WTC11 (cell line): ENCODE results near the gene SLC4A8. TPM values are rescaled to one million over a fixed set of nuclear protein-coding genes. Genes with fewer than 3 reads are reported as not detected.

Source experiments
- ATAC-seq: fragments of 200-7000 bp; cut with Tn5 transposase; 2 replicates; pipeline ENCODE4 v1.10.0; 2021; ENCODE audit warnings: mild to moderate bottlenecking, moderate library complexity
- CTCF ChIA-PET: fragments of 300-600 bp; sonication (Branson Sonifier 250); formaldehyde crosslinking; loops from one replicate; lab custom pipeline; 2021; ENCODE audit warnings: antibody characterized with exemption; lab: Charles Lee
- POLR2A ChIA-PET: fragments of 350-600 bp; sonication (Branson Sonifier 250); formaldehyde crosslinking; loops from one replicate; lab custom pipeline; 2021; ENCODE audit warnings: antibody characterized with exemption; lab: Charles Lee
- DNase-seq: peaks from one replicate; pipeline ENCODE4 v3.0.0; 2021; ENCODE audit warnings: low spot score
- H3K27ac Mint-ChIP-seq: 2 replicates; pipeline ENCODE4 v1.8.0; 2021; ENCODE audit warnings: mixed read lengths
- H3K27me3 Mint-ChIP-seq: 2 replicates; pipeline ENCODE4 v1.8.0; 2021; ENCODE audit warnings: low read depth, mild to moderate bottlenecking, moderate library complexity, mixed read lengths
- H3K36me3 Mint-ChIP-seq: 2 replicates; pipeline ENCODE4 v1.8.0; 2021; ENCODE audit warnings: mixed read lengths
- H3K4me1 Mint-ChIP-seq: 2 replicates; pipeline ENCODE4 v1.8.0; 2022; ENCODE audit warnings: mixed read lengths
- H3K4me3 Mint-ChIP-seq: 2 replicates; pipeline ENCODE4 v1.8.0; 2021; ENCODE audit warnings: mild to moderate bottlenecking, moderate library complexity, mixed read lengths
- H3K9me3 Mint-ChIP-seq: 2 replicates; pipeline ENCODE4 v1.8.0; 2021; ENCODE audit warnings: mixed read lengths
- HMGA2 ChIP-seq: fragments of 250-450 bp; sonication (Bioruptor Pico); IDR thresholded peaks from 2 replicates; pipeline ENCODE4 v1.4.0; 2021; ENCODE audit warnings: mild to moderate bottlenecking, moderate library complexity
- IRF2 ChIP-seq: sonication (generic); formaldehyde crosslinking; IDR thresholded peaks from 2 replicates; pipeline ENCODE4 v1.8.0; 2022; ENCODE audit warnings: low read depth, missing genetic modification reagents, borderline replicate concordance
- NFYB ChIP-seq: sonication (generic); formaldehyde crosslinking; conservative IDR thresholded peaks from 2 replicates; pipeline ENCODE4 v1.8.0; 2022; ENCODE audit warnings: low read depth, missing genetic modification reagents
- TEAD1 ChIP-seq: sonication (generic); formaldehyde crosslinking; IDR thresholded peaks from 2 replicates; pipeline ENCODE4 v1.8.0; 2022; ENCODE audit warnings: mild to moderate bottlenecking, missing genetic modification reagents
- total RNA-seq: library from RNA; stranded (reverse); gene quantifications from 3 replicates; pipeline ENCODE4 v1.2.3, GENCODE V29; 2021
- TF ChIP-seq, protein P1 (sequence below): fragments of 250-450 bp; sonication (Bioruptor Pico); IDR thresholded peaks from 2 replicates; pipeline ENCODE4 v1.9.0; 2021; ENCODE audit warnings: moderate library complexity, mild to moderate bottlenecking, inconsistent platforms, borderline replicate concordance
- TF ChIP-seq, protein P2 (sequence below): sonication (generic); formaldehyde crosslinking; conservative IDR thresholded peaks from 2 replicates; pipeline ENCODE4 v1.8.1; 2023; ENCODE audit warnings: mild to moderate bottlenecking, low read depth, missing genetic modification reagents, moderate library complexity
- TF ChIP-seq, protein P3 (sequence below): sonication (generic); formaldehyde crosslinking; IDR thresholded peaks from 2 replicates; pipeline ENCODE4 v1.8.1; 2023; ENCODE audit warnings: mild to moderate bottlenecking, moderate library complexity, missing genetic modification reagents
- TF ChIP-seq, protein P4 (sequence below): sonication (generic); formaldehyde crosslinking; IDR thresholded peaks from 2 replicates; pipeline ENCODE4 v1.8.0; 2023; ENCODE audit warnings: mild to moderate bottlenecking, missing genetic modification reagents
- TF ChIP-seq, protein P5 (sequence below): sonication (generic); formaldehyde crosslinking; IDR thresholded peaks from 2 replicates; pipeline ENCODE4 v1.8.0; 2023; ENCODE audit warnings: missing genetic modification reagents, mild to moderate bottlenecking, borderline replicate concordance

Gene SLC4A8
- total RNA-seq, 1 experiment from 2014 or later, result 16.9 TPM

DNA sequence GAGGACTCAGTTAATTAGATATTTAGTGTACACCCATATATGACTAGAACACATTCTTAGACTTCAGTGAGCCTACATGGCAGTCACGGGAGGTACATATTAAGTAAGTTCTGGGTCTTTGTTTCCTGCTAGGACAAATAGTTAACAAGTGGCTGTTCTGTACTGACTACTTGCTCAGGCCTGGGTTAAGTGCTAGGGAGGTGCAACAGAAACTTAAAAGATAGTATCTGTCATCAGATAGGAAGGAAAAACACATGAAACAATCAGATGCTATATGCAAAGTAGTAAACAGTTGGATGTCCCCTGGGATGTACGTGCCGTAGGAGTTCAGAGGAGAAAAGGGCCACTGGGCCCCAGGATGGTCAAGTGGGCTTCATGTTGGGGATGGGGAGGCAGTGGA lies 59.5 kb downstream of the SLC4A8 start (continued):
- TF ChIP-seq IRF2 (CRISPR knock-in tag), result no peak

DNA sequence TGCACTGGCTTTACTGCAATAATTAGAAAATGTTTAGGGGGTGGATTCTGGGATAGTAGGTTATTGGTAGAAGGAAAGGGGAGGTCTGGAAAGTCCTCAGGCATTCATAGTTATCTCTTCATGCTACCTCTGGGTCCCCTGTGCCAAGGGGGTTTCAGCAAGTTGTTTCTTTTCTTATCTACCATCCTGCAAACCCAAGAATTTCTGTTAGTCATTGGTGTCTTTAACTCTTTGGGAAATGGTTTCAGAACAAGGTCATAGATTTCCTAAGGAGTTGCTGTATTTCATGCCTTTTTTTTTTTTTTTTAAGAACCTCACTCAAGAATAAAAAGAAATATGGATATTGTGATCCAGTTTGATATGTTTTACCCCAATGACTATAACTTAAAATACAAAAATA lies 63.6 kb downstream of the SLC4A8 start:
- Mint-ChIP-seq H3K9me3 (no peaks in the 10 kb centered on the region), H3K4me1 (no peaks in the 10 kb centered on the region), H3K27ac (no peak overlapping the region), H3K4me3 (no peak overlapping the region), H3K27me3 (no peaks in the 10 kb centered on the region), H3K36me3 (no peaks in the 10 kb centered on the region)
- ATAC-seq (no peak), DNase-seq (no peak)
- ChIA-PET POLR2A (no interaction called here), CTCF (no interaction called here)
- no peak for TF ChIP-seq NFYB (CRISPR knock-in tag)

DNA sequence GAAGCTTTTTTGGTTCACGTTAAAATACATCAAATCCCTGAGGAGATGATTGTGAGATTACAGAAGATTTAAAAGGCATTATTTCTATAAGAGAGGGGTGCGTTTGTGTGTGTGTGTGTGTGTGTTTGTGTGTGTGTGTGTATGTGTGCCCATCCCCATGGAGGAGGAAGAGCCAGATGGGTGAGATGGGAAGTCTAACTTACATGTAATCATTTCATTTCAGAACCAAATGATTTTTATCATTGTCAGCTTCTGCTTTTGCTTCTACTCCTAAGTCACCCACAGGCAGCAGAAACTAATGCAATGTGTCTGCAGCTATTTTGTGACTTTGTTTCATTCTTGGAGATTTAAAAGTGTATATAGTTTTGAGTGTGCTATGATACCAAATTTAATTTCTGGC lies 68.7 kb downstream of the SLC4A8 start:
- no peaks in the 10 kb centered on the region for H3K9me3 Mint-ChIP-seq
- no peak overlapping the region for H3K4me3 Mint-ChIP-seq
- no peak for DNase-seq
- ATAC-seq, result no peak
- POLR2A ChIA-PET, result no interaction called here
- TF ChIP-seq, protein P1, sequence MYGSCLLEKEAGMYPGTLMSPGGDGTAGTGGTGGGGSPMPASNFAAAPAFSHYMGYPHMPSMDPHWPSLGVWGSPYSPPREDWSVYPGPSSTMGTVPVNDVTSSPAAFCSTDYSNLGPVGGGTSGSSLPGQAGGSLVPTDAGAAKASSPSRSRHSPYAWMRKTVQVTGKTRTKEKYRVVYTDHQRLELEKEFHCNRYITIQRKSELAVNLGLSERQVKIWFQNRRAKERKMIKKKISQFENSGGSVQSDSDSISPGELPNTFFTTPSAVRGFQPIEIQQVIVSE, result no peak
- TF ChIP-seq, protein P2, sequence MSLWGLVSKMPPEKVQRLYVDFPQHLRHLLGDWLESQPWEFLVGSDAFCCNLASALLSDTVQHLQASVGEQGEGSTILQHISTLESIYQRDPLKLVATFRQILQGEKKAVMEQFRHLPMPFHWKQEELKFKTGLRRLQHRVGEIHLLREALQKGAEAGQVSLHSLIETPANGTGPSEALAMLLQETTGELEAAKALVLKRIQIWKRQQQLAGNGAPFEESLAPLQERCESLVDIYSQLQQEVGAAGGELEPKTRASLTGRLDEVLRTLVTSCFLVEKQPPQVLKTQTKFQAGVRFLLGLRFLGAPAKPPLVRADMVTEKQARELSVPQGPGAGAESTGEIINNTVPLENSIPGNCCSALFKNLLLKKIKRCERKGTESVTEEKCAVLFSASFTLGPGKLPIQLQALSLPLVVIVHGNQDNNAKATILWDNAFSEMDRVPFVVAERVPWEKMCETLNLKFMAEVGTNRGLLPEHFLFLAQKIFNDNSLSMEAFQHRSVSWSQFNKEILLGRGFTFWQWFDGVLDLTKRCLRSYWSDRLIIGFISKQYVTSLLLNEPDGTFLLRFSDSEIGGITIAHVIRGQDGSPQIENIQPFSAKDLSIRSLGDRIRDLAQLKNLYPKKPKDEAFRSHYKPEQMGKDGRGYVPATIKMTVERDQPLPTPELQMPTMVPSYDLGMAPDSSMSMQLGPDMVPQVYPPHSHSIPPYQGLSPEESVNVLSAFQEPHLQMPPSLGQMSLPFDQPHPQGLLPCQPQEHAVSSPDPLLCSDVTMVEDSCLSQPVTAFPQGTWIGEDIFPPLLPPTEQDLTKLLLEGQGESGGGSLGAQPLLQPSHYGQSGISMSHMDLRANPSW (CRISPR knock-in tag), result no peak
- TF ChIP-seq, protein P3, sequence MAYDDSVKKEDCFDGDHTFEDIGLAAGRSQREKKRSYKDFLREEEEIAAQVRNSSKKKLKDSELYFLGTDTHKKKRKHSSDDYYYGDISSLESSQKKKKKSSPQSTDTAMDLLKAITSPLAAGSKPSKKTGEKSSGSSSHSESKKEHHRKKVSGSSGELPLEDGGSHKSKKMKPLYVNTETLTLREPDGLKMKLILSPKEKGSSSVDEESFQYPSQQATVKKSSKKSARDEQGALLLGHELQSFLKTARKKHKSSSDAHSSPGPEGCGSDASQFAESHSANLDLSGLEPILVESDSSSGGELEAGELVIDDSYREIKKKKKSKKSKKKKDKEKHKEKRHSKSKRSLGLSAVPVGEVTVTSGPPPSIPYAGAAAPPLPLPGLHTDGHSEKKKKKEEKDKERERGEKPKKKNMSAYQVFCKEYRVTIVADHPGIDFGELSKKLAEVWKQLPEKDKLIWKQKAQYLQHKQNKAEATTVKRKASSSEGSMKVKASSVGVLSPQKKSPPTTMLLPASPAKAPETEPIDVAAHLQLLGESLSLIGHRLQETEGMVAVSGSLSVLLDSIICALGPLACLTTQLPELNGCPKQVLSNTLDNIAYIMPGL (CRISPR knock-in tag), result no peak
- TF ChIP-seq, protein P4, sequence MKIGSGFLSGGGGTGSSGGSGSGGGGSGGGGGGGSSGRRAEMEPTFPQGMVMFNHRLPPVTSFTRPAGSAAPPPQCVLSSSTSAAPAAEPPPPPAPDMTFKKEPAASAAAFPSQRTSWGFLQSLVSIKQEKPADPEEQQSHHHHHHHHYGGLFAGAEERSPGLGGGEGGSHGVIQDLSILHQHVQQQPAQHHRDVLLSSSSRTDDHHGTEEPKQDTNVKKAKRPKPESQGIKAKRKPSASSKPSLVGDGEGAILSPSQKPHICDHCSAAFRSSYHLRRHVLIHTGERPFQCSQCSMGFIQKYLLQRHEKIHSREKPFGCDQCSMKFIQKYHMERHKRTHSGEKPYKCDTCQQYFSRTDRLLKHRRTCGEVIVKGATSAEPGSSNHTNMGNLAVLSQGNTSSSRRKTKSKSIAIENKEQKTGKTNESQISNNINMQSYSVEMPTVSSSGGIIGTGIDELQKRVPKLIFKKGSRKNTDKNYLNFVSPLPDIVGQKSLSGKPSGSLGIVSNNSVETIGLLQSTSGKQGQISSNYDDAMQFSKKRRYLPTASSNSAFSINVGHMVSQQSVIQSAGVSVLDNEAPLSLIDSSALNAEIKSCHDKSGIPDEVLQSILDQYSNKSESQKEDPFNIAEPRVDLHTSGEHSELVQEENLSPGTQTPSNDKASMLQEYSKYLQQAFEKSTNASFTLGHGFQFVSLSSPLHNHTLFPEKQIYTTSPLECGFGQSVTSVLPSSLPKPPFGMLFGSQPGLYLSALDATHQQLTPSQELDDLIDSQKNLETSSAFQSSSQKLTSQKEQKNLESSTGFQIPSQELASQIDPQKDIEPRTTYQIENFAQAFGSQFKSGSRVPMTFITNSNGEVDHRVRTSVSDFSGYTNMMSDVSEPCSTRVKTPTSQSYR, result no peak
- TF ChIP-seq IRF2 (CRISPR knock-in tag) (no peak), TEAD1 (CRISPR knock-in tag) (no peak), HMGA2 (no peak)
- TF ChIP-seq, protein P5, sequence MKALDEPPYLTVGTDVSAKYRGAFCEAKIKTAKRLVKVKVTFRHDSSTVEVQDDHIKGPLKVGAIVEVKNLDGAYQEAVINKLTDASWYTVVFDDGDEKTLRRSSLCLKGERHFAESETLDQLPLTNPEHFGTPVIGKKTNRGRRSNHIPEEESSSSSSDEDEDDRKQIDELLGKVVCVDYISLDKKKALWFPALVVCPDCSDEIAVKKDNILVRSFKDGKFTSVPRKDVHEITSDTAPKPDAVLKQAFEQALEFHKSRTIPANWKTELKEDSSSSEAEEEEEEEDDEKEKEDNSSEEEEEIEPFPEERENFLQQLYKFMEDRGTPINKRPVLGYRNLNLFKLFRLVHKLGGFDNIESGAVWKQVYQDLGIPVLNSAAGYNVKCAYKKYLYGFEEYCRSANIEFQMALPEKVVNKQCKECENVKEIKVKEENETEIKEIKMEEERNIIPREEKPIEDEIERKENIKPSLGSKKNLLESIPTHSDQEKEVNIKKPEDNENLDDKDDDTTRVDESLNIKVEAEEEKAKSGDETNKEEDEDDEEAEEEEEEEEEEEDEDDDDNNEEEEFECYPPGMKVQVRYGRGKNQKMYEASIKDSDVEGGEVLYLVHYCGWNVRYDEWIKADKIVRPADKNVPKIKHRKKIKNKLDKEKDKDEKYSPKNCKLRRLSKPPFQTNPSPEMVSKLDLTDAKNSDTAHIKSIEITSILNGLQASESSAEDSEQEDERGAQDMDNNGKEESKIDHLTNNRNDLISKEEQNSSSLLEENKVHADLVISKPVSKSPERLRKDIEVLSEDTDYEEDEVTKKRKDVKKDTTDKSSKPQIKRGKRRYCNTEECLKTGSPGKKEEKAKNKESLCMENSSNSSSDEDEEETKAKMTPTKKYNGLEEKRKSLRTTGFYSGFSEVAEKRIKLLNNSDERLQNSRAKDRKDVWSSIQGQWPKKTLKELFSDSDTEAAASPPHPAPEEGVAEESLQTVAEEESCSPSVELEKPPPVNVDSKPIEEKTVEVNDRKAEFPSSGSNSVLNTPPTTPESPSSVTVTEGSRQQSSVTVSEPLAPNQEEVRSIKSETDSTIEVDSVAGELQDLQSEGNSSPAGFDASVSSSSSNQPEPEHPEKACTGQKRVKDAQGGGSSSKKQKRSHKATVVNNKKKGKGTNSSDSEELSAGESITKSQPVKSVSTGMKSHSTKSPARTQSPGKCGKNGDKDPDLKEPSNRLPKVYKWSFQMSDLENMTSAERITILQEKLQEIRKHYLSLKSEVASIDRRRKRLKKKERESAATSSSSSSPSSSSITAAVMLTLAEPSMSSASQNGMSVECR, result no peak
- H3K27me3 Mint-ChIP-seq, result no peaks in the 10 kb centered on the region
- no peaks in the 10 kb centered on the region for H3K36me3 Mint-ChIP-seq
- CTCF ChIA-PET, result no interaction called here
- no peak overlapping the region for H3K27ac Mint-ChIP-seq
- H3K4me1 Mint-ChIP-seq, result no peaks in the 10 kb centered on the region
